Measurements from ENCODE around the gene GABRR2.

GRCh38 chr6:89264296-89264695 lies 50.8 kb downstream of the GABRR2 start:
- TF ChIP-seq CTCF (conservative IDR thresholded peaks at IDR 0.05) (no peak), ZFX (IDR thresholded peaks at IDR 0.05) (no peak)

Data from C4-2B (cell line).